K562 (cell line): ENCODE results near the gene UFSP1. TPM values are rescaled to one million over a fixed set of nuclear protein-coding genes. Genes with fewer than 3 reads are reported as not detected.

Experiments used
- CEBPG ChIP-seq, 3 experiments: fragments of 200-800 bp in 1 of 3; sonication (Bioruptor generic) in 1 of 3; sonication (generic) in 1 of 3; formaldehyde crosslinking in 1 of 3; IDR thresholded peaks in 2 of 3; conservative IDR thresholded peaks in 1 of 3; 2 replicates each; pipeline versions ENCODE4 v1.6.1 to v1.8.0; 2016 to 2022; ENCODE audit warnings: missing compliant biosample characterization in 2 of 3, missing genetic modification characterization in 2 of 3, mild to moderate bottlenecking in 1 of 3, missing genetic modification reagents in 1 of 3
- HCFC1 ChIP-seq: IDR thresholded peaks from 2 replicates; pipeline ENCODE4 v1.6.1; 2012; ENCODE audit warnings: low read depth, low read length, improper control_type of control experiment
- HMG20B ChIP-seq: fragments of 250-450 bp; sonication (Bioruptor Pico); IDR thresholded peaks from 2 replicates; pipeline ENCODE4 v1.5.0; 2021; ENCODE audit warnings: mild to moderate bottlenecking
- HSF4 ChIP-seq: fragments of 250-450 bp; sonication (Bioruptor Pico); IDR thresholded peaks from 2 replicates; pipeline ENCODE4 v2.1.2; 2022; ENCODE audit warnings: mild to moderate bottlenecking, moderate library complexity, borderline replicate concordance
- NFE2L1 ChIP-seq: fragments of 450-650 bp; IDR thresholded peaks from 2 replicates; pipeline ENCODE4 v1.6.1; 2016; ENCODE audit warnings: missing genetic modification characterization, low read depth, mild to moderate bottlenecking, missing compliant biosample characterization, moderate library complexity, borderline replicate concordance
- PHB2 ChIP-seq: fragments of 450-650 bp; IDR thresholded peaks from 2 replicates; pipeline ENCODE4 v1.6.1; 2017; ENCODE audit warnings: low read depth
- SMARCA5 ChIP-seq: fragments of 450-650 bp; IDR thresholded peaks from 2 replicates; pipeline ENCODE4 v1.6.1; 2016
- SNRNP70 ChIP-seq: fragments of 200-400 bp; formaldehyde crosslinking; optimal IDR thresholded peaks from 2 replicates; pipeline ENCODE3; 2017; ENCODE audit warnings: low read depth, low read length
- ZNF143 ChIP-seq: sonication (generic); formaldehyde crosslinking; IDR thresholded peaks from 2 replicates; pipeline ENCODE4 v1.9.0; 2022; ENCODE audit warnings: mild to moderate bottlenecking, missing genetic modification reagents
- ZNF253 ChIP-seq: fragments of 250-450 bp; sonication (Bioruptor Pico); conservative IDR thresholded peaks from 2 replicates; pipeline ENCODE4 v1.6.1; 2021; ENCODE audit warnings: mild to moderate bottlenecking
- ZNF354B ChIP-seq: fragments of 250-450 bp; sonication (Bioruptor Pico); IDR thresholded peaks from 2 replicates; pipeline ENCODE4 v1.4.0; 2020
- ZNF583 ChIP-seq: fragments of 250-450 bp; sonication (Bioruptor Pico); IDR thresholded peaks from 2 replicates; pipeline ENCODE4 v1.4.0; 2020
- polyA plus RNA-seq, 8 experiments: library from polyadenylated mRNA; depleted of rRNA in 4 of 8; stranded (reverse) in 5 of 8; unstranded in 3 of 8; fragments of >200 nt; fragmentation: Nextera tagmentation in 2 of 8; fragmentation: Illumina TruSeq in 1 of 8; extraction: Ambion mirVana in 2 of 8; extraction: Trizol in 1 of 8; gene quantifications; 2 replicates each; pipeline versions ENCODE4 v1.2.1 to v1.2.3, GENCODE V29; 2011 to 2014; ENCODE audit warnings: inconsistent platforms in 1 of 8, missing spikeins in 1 of 8
- total RNA-seq, 7 experiments: library from RNA; depleted of rRNA in 6 of 7; stranded (reverse); fragments of >200 nt in 6 of 7; fragmentation: Illumina TruSeq in 2 of 7; extraction: Trizol in 2 of 7; gene quantifications; 2 replicates each; pipeline versions ENCODE4 v1.2.1 to v1.2.3, GENCODE V29; 2011 to 2021; ENCODE audit warnings: low replicate concordance in 1 of 7
- TF ChIP-seq, protein P1 (sequence below): sonication (generic); formaldehyde crosslinking; IDR thresholded peaks from 2 replicates; pipeline ENCODE4 v1.4.0; 2020; ENCODE audit warnings: mild to moderate bottlenecking, missing genetic modification reagents
- TF ChIP-seq, protein P2 (sequence below): fragments of 250-450 bp; sonication (Bioruptor Pico); IDR thresholded peaks from 2 replicates; pipeline ENCODE4 v1.8.0; 2022; ENCODE audit warnings: inconsistent platforms, mild to moderate bottlenecking, moderate library complexity, borderline replicate concordance
- TF ChIP-seq, protein P3 (sequence below): sonication (generic); formaldehyde crosslinking; IDR thresholded peaks from 2 replicates; pipeline ENCODE4 v1.8.0; 2023; ENCODE audit warnings: mild to moderate bottlenecking, missing genetic modification reagents
- TF ChIP-seq, protein P4 (sequence below): fragments of 450-650 bp; IDR thresholded peaks from 2 replicates; pipeline ENCODE4 v1.6.1; 2016; ENCODE audit warnings: low read depth, mild to moderate bottlenecking, moderate library complexity
- TF ChIP-seq, protein P5 (sequence below): fragments of 200-800 bp; sonication (Bioruptor generic); IDR thresholded peaks from 2 replicates; pipeline ENCODE4 v1.6.1; 2017; ENCODE audit warnings: missing genetic modification characterization, missing compliant biosample characterization

UFSP1 gene
- total and polyA plus RNA-seq, 9 of the 15 experiments (the other 6 are each of a cell fraction or from before 2014, with no cell fraction given), result 0.50 to 18.8 (median 2.1) TPM

DNA sequence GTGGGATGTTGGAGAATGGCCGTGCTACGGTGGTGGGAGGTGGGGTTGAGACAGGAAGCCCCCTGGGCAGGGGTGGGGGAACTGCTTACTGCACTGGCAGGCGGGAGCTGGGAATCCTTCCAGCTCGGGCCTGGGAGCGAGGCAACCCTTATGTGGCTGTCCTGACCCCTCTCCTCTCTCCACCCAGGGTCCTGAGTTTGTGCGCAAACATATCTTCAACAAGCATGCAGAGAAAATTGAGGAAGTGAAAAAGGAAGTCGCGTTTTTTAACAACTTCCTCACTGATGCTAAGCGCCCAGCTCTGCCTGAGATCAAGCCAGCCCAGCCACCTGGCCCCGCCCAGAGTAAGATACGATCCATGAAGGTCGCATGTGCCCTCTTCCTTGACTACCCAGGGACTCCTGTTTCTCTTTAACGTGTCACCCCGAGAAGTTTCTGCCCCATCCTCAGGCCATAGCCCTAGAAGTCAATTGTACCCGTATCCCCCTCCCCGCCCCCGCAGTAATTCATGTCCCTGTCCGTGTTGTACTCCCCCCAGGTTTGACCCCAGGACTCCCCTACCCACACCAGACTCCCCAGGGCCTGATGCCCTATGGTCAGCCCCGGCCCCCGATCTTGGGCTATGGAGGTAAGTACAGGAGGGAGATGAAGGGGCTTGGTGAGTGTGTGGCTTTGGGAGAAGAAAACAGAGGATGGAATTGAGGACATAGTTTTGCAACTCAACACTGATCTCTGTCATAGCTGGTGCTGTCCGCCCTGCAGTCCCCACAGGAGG is 1.8 kb downstream of the UFSP1 start (continued):
- TF ChIP-seq, protein P1, sequence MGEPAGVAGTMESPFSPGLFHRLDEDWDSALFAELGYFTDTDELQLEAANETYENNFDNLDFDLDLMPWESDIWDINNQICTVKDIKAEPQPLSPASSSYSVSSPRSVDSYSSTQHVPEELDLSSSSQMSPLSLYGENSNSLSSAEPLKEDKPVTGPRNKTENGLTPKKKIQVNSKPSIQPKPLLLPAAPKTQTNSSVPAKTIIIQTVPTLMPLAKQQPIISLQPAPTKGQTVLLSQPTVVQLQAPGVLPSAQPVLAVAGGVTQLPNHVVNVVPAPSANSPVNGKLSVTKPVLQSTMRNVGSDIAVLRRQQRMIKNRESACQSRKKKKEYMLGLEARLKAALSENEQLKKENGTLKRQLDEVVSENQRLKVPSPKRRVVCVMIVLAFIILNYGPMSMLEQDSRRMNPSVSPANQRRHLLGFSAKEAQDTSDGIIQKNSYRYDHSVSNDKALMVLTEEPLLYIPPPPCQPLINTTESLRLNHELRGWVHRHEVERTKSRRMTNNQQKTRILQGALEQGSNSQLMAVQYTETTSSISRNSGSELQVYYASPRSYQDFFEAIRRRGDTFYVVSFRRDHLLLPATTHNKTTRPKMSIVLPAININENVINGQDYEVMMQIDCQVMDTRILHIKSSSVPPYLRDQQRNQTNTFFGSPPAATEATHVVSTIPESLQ (CRISPR knock-in tag), result no peak
- TF ChIP-seq CEBPG (CRISPR knock-in tag; IDR thresholded peaks at IDR 0.05), result no peak
- no peak for TF ChIP-seq CEBPG (tag; conservative IDR thresholded peaks at IDR 0.05 in 1 of 2, IDR thresholded peaks at IDR 0.05 in 1 of 2)
- 0 out of 2 replicates have a peak, but pooled peaks have one; percentile 6 for TF ChIP-seq PHB2
- TF ChIP-seq SMARCA5, result no peak
- TF ChIP-seq, protein P2, sequence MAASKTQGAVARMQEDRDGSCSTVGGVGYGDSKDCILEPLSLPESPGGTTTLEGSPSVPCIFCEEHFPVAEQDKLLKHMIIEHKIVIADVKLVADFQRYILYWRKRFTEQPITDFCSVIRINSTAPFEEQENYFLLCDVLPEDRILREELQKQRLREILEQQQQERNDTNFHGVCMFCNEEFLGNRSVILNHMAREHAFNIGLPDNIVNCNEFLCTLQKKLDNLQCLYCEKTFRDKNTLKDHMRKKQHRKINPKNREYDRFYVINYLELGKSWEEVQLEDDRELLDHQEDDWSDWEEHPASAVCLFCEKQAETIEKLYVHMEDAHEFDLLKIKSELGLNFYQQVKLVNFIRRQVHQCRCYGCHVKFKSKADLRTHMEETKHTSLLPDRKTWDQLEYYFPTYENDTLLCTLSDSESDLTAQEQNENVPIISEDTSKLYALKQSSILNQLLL (CRISPR knock-in tag), result no peak
- TF ChIP-seq, protein P3, sequence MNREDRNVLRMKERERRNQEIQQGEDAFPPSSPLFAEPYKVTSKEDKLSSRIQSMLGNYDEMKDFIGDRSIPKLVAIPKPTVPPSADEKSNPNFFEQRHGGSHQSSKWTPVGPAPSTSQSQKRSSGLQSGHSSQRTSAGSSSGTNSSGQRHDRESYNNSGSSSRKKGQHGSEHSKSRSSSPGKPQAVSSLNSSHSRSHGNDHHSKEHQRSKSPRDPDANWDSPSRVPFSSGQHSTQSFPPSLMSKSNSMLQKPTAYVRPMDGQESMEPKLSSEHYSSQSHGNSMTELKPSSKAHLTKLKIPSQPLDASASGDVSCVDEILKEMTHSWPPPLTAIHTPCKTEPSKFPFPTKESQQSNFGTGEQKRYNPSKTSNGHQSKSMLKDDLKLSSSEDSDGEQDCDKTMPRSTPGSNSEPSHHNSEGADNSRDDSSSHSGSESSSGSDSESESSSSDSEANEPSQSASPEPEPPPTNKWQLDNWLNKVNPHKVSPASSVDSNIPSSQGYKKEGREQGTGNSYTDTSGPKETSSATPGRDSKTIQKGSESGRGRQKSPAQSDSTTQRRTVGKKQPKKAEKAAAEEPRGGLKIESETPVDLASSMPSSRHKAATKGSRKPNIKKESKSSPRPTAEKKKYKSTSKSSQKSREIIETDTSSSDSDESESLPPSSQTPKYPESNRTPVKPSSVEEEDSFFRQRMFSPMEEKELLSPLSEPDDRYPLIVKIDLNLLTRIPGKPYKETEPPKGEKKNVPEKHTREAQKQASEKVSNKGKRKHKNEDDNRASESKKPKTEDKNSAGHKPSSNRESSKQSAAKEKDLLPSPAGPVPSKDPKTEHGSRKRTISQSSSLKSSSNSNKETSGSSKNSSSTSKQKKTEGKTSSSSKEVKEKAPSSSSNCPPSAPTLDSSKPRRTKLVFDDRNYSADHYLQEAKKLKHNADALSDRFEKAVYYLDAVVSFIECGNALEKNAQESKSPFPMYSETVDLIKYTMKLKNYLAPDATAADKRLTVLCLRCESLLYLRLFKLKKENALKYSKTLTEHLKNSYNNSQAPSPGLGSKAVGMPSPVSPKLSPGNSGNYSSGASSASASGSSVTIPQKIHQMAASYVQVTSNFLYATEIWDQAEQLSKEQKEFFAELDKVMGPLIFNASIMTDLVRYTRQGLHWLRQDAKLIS (CRISPR knock-in tag), result no peak
- TF ChIP-seq HCFC1, result no peak
- TF ChIP-seq SNRNP70, result no peak
- TF ChIP-seq HSF4, result no peak
- TF ChIP-seq, protein P4, sequence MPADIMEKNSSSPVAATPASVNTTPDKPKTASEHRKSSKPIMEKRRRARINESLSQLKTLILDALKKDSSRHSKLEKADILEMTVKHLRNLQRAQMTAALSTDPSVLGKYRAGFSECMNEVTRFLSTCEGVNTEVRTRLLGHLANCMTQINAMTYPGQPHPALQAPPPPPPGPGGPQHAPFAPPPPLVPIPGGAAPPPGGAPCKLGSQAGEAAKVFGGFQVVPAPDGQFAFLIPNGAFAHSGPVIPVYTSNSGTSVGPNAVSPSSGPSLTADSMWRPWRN, result no peak
- no peak for TF ChIP-seq NFE2L1 (tag)
- no peak for TF ChIP-seq HMG20B (CRISPR knock-in tag)
- TF ChIP-seq ZNF583, result no peak
- no peak for TF ChIP-seq ZNF143 (CRISPR knock-in tag)
- TF ChIP-seq, protein P5, sequence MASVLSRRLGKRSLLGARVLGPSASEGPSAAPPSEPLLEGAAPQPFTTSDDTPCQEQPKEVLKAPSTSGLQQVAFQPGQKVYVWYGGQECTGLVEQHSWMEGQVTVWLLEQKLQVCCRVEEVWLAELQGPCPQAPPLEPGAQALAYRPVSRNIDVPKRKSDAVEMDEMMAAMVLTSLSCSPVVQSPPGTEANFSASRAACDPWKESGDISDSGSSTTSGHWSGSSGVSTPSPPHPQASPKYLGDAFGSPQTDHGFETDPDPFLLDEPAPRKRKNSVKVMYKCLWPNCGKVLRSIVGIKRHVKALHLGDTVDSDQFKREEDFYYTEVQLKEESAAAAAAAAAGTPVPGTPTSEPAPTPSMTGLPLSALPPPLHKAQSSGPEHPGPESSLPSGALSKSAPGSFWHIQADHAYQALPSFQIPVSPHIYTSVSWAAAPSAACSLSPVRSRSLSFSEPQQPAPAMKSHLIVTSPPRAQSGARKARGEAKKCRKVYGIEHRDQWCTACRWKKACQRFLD (CRISPR knock-in tag), result no peak
- TF ChIP-seq ZNF253 (CRISPR knock-in tag), result no peak
- no peak for TF ChIP-seq ZNF354B (CRISPR knock-in tag)
